Measurements from ENCODE around the gene CDKN1A.

DNA sequence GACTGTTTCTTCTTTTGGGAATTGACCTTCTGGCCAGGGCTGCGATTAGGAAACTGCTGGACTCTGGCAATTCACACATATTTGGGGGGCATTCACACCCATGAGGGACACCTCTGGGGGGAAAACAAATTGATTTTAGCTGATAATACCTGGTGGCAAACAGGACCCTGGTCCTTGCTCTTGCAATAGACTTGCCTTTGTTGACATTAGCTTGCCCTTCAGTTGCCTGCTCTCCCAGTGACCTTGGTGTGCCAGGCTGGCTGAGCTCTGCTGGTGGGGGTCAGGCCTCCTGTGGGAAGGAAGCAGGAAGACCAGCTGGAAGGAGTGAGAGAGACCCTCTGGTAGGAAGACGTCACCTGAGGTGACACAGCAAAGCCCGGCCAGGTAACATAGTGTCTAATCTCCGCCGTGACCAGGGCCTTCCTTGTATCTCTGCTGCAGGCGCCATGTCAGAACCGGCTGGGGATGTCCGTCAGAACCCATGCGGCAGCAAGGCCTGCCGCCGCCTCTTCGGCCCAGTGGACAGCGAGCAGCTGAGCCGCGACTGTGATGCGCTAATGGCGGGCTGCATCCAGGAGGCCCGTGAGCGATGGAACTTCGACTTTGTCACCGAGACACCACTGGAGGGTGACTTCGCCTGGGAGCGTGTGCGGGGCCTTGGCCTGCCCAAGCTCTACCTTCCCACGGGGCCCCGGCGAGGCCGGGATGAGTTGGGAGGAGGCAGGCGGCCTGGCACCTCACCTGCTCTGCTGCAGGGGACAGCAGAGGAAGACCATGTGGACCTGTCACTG is 5.3 kb downstream of the CDKN1A start:
- TF ChIP-seq, protein P1, sequence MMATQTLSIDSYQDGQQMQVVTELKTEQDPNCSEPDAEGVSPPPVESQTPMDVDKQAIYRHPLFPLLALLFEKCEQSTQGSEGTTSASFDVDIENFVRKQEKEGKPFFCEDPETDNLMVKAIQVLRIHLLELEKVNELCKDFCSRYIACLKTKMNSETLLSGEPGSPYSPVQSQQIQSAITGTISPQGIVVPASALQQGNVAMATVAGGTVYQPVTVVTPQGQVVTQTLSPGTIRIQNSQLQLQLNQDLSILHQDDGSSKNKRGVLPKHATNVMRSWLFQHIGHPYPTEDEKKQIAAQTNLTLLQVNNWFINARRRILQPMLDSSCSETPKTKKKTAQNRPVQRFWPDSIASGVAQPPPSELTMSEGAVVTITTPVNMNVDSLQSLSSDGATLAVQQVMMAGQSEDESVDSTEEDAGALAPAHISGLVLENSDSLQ (IDR thresholded peaks at IDR 0.05) = no peak
- TF ChIP-seq HDGF (IDR thresholded peaks at IDR 0.05; ENCODE audit: borderline replicate concordance) (no peak), FOXA1 (IDR thresholded peaks at IDR 0.05) (no peak), ELF4 (IDR thresholded peaks at IDR 0.05) (no peak), FOXM1 (IDR thresholded peaks at IDR 0.05; ENCODE audit: borderline replicate concordance) (no peak), ZNF384 (IDR thresholded peaks at IDR 0.05) (no peak), SUZ12 (IDR thresholded peaks at IDR 0.05) (no peak), NFRKB (IDR thresholded peaks at IDR 0.05) (no peak), FOXK2 (IDR thresholded peaks at IDR 0.05) (no peak), TARDBP (IDR thresholded peaks at IDR 0.05) (no peak), SP1 (IDR thresholded peaks at IDR 0.05) (no peak), BHLHE40 (IDR thresholded peaks at IDR 0.05; ENCODE audit: borderline replicate concordance) (no peak), L3MBTL2 (conservative IDR thresholded peaks at IDR 0.05) (no peak)
